Sciatic nerve (tissue), 2 donors: ENCODE results near the gene LRRC51. TPM values are rescaled to one million over a fixed set of nuclear protein-coding genes. Genes with fewer than 3 reads are reported as not detected.

Experiments used
- ATAC-seq: fragments of 200-7000 bp; cut with Tn5 transposase; one replicate; pipeline ENCODE4 v1.9.1; 2020; ENCODE audit warnings: mild to moderate bottlenecking, moderate library complexity
- DNase-seq: peaks from one replicate; pipeline ENCODE4 v3.0.0-alpha.2; 2020; ENCODE audit warnings: low spot score
- intact Hi-C: fragments of 100-400 bp; cut with DNase I; formaldehyde crosslinking; loops from one replicate; pipeline ENCODE4 v1.14.2; 2022
- total RNA-seq: library from RNA; stranded (reverse); fragmentation: NEBNext Ultra II Directional; extraction: Animal tissue kit (Norgen Biotek cat#: 25700); gene quantifications from one replicate; pipeline ENCODE4 v1.2.1, GENCODE V29; 2021
- donor health status: DM: no; HTN: no; CAD: no.
- donor health status: DM: no; HTN: no; CAD: no.

The LRRC51 gene
- total RNA-seq, 1 donor from 2014 or later, result 8.7 TPM

- ATAC-seq (no peak), DNase-seq (no peak)
- intact Hi-C loops, result no loop called here
These were observed 21.5 kb downstream of the LRRC51 start for GRCh38 chr11:72102162-72102561.

GRCh38 chr11:72102631-72102945 lies 21.9 kb downstream of the LRRC51 start:
- DNase-seq (no peak), ATAC-seq (no peak)
- intact Hi-C loops, result no loop called here

- peak; percentile 100 for DNase-seq
- peak; percentile 99 for ATAC-seq
- intact Hi-C loops, result no loop called here
These were observed 22.5 kb downstream of the LRRC51 start, which contains the start of gene LAMTOR1 for GRCh38 chr11:72102946-72103753. LAMTOR1 (minus strand) TSS chr11:72103297; CDS start chr11:72103224, 73 bp downstream.

DNA sequence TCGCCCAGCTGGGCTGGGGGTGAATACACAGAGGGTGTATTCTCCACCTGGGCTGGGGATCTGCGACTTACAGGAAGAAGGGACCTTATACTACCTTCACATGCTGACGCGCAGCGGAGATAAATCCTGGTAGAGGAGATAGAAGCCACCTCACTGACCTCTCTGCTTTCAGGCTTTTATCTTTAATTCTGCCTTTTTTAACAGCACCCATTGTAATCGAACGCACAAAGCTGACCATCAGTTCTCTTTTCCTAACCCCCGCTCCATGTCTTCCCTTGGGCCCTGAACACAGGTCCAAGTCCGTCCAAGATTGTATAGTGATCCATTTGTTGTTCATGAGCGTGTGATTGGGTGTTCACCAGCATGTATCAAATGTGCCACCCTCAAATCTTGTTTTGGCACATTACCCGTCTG lies 23.1 kb downstream of the LRRC51 start:
- ATAC-seq, result no peak
- intact Hi-C loops, result no loop called here
- DNase-seq, result no peak

- DNase-seq (no peak), ATAC-seq (no peak)
- intact Hi-C loops, result no loop called here
These were observed 25.2 kb downstream of the LRRC51 start, which contains the start of gene TOMT for GRCh38 chr11:72105888-72106287. TOMT (plus strand) TSS chr11:72105924; CDS start chr11:72105952, 28 bp downstream.

DNA sequence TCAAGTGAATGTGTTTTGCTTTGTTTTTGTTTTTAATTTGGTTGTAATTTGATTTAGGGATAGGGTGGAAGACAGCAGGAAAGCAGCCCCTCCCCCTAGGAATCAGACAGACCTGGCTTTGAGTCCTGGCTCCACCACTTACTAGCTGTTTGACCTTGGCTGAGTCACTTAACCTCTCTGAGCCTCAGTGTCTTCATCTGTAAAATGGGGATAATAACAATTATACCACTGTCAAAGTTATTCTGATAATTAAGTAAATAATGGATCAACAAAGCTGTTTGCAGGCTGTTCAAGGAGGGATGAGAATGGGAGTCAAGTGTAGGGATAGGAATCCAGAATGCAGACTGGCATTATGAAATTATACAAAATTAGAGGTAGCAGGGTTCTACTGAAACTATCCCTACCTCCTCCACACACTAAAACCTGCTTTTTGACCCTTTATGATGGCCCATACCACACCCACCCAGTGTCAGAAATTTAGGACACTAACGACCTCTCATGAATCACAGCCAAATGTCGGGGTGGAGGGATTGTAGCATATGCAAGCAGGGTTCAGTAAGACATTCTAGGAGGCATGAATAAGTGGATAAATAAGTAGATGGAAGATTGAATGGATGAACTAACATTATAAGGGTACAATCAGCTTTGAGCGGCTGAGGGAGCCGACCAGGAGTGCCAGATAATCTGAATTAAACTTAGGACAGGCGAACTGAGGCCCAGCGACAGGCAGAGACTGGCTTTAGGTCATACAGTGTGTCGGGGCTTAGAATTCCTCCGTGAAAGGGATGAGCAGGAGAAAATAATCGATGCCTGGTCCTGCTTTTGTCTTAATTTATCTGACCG lies 30.9 kb downstream of the LRRC51 start:
- ATAC-seq (no peak), DNase-seq (no peak)
- intact Hi-C loops, result no loop called here

DNA sequence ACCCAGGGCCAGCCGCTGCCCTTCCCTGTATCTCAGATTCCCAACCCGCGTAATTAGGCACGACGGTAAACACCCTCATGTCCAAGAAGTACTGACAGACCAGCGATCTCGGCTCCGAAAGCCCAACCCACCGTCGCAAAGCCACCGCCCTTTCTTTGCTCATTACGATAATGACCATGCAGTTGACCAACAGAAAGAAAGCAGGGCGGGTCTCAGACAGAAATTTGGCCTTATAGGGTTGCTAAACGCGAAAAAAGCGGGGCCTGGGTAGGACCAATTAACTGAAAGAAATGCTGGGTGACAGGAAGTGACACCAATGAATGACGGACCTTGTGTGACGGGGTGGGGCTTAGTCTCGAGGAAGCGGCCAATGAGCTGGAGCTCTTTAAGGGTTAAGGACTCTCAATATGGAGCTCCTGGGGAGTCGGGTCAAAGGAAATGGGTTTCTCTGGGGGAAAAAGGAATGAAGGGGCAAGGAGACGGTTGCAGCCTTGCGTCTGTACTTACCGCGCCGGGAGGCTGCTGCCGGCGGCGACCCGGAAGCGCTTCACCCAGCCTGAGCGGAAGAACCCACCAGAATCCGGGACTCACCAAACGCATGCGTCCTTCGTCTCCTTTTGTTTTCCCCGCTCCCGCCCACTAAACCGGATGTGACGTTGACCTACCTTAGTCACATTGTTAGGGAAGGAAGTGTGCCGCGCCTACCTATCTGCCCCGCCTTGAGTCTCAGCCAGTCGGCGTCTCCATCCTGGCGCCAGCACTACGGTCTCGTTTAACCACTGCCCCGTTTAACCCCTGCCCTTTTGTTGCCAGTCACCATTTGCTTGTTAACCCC lies 31.7 kb downstream of the LRRC51 start, which contains the start of gene ANAPC15:
Gene ANAPC15 (minus strand): TSS at position 553 of the 835 bp plus-strand sequence. CDS start 1,419 bp downstream, outside the sequence.
- intact Hi-C loops, result no loop called here
- ATAC-seq (peak; percentile 97), DNase-seq (peak; percentile 99)

DNA sequence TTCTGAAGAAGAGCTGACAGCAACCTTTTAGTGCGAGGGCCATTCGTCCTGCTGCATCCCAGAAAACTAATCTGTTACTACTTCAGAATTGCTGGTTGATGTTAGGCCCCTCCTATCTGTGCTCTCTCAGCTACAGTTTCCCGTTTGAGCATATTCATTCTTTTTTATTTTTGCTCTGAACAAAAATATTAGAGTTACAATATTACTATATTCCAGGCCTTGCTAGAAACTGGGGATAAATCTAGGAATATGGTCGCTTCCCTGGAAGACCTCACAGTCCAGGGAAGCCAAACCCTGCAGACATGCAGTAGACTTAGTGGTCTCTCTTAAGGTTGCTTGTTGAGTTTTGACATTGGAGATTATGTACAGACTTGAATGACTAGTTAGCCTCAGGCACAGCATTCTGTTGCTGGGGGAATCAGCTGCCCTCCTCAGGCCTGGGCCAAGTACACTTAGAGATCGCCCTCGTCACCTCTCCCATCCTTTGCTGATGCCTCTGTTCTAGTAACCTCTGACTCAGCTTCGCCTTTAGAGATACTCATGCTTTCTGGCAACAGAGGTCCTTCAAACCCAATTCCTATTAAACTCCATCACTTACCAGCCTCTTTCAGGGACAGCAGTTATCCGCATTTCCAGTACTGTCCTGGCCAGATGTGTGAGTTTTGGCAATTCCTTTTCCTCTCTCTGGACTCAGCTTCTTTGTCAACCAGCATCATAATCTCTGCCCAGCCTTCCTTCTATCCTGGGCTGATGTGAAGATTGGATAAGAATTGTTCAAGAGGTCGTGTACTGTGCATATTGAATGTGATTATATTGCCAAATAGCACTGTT lies 32.5 kb downstream of the LRRC51 start:
- DNase-seq, result no peak
- no peak for ATAC-seq
- intact Hi-C loops, result no loop called here

DNA sequence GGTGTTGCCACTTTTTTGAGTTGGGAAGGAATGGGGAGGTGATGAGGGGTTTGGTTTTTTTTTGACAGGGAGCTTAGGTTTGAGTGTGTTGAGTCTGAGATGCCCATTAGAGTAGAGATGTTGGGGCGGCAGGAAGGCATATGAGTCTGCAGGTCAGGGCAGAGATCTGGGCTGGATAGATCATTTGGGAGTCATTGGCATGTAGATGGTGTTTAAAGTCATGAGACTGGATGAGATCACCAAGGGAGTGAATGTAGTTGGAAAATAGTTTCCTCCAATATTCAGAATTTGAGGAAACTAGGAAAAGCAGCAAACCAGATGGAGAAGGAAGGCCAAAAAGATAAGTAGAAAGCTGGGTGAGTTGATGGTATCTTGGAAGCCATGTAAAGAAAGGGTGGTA lies 33.9 kb downstream of the LRRC51 start:
- intact Hi-C loops, result no loop called here
- ATAC-seq (no peak), DNase-seq (no peak)

DNA sequence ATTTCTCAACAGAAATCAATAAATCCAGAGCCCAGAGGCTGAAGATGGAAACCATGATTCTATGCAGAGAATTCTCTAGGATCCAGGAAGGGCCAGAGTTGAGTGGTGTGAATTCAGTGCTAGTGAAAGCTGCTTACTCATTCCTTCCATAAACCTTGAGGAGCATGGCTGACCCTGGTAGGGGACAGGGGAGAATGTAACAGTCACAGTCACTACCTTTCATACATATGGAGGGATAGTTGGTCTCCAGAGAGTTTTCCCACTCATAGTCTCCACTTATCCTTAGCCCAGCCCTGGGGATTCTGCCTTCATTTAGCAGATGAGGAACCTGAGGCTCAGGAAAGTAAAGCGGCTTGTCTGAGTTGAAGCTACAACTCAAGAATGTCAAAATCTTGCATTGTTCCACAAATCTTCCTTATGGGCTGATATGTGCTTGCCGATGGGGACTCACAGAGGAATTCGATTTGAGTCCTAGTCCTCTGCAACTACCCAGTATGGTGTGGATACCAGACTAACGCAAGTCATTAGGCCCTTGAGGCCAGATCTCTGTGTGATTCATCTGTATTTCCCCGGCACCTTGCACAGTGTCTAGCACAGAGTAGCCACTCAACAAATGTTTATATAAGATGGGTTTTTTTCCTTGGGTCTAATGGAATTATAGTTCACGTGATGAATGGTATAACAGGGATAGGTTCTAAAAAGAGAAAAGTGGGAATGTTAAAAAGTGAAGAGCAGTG lies 35.5 kb downstream of the LRRC51 start:
- intact Hi-C loops, result no loop called here
- DNase-seq, result no peak
- no peak for ATAC-seq

DNA sequence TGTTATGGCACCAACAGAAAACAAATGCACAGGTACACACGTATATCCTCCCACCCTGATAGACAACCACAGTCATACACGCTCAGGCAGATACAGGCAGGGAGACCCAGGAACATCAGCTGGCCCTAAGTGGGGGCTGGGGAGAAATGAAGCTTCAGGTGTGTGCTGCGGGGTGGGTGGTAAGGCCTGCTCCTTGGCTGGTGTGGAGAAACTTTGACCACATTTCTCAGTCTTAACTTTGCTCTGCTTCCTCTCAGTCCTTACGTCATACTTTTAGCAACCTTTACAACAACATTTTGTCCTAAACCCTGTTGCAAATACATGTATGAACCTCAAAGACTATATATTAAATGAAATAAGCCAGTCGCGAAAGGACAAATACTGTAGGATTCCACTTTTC lies 38.5 kb downstream of the LRRC51 start:
- ATAC-seq (no peak), DNase-seq (no peak)
- intact Hi-C loops, result no loop called here

GRCh38 chr11:72120930-72121329 lies 40.3 kb downstream of the LRRC51 start:
- ATAC-seq (no peak), DNase-seq (no peak)
- intact Hi-C loops, result no loop called here

DNA sequence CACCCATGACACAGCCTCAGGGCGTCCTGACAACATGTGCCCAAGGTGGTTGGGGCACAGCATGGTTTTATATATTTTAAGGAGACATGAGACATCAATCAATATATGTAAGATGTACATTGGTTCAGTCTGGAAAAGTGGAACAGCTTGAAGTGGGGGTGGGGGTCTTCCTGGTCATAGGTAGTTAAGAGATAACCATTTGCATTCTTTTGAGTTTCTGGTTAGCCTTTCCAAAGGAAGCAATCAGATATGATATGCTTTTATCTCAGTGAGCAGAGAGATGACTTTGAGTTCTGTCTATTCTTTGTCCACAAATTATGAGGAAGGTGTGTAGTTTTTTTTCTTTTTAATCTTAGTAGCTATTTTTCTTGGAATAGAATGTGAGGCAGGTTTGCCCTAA lies 42.0 kb downstream of the LRRC51 start:
- intact Hi-C loops, result no loop called here
- DNase-seq (no peak), ATAC-seq (no peak)

DNA sequence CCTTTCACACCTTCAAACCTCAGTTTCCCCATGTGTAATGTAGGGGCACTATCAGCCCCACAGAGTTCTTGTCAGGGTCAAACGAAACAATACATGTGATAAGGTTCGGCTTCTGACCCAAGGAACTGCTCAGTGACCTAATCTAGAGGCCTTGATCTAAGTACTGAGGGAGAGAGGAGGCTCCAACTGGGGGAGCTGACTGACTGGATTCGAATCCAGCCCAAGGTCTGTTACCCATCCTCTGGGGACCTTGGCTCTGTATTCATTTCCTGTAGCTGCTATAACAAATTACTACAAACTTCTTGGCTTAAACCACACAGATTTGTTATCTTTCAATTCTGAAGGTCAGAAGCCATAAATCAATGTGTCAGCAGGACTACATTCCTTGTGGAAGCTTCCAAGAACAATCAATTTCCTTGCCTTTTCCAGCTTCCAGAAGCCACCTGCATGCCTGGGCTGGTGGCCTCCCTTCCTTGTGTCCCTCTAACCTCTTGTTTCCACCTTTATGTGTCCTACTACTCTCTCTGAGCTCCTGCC lies 42.5 kb downstream of the LRRC51 start:
- DNase-seq (no peak), ATAC-seq (no peak)
- intact Hi-C loops, result no loop called here

- ATAC-seq (no peak), DNase-seq (no peak)
- intact Hi-C loops, result no loop called here
These were observed 43.4 kb downstream of the LRRC51 start for GRCh38 chr11:72124046-72124445.

DNA sequence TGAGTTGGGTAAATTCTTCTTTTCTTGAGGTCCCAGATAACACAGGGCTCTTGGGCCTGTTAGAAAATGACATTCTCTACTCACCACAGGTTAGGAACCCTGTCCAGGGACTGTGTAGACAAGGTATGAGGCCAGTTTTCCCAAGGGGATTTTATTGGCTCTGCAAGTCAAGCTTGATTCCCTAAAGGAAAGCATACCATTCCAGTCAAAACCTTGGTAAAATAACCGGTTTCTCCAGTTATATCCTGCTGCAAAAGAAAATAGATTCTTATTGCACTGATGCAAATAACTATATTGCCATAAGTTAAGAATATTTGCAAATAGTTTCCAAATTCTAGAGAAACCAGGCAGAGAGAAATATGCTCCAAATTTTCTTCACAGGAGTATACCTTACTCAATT lies 45.3 kb downstream of the LRRC51 start:
- ATAC-seq (no peak), DNase-seq (no peak)
- intact Hi-C loops, result no loop called here

GRCh38 chr11:72127923-72128322 lies 47.3 kb downstream of the LRRC51 start:
- ATAC-seq (no peak), DNase-seq (no peak)
- intact Hi-C loops, result no loop called here

GRCh38 chr11:72129381-72129780 lies 48.7 kb downstream of the LRRC51 start:
- intact Hi-C loops, result no loop called here
- ATAC-seq (no peak), DNase-seq (no peak)
